ENCODE measurements around the gene BRPF1. TPM values are rescaled to one million over a fixed set of nuclear protein-coding genes. Genes with fewer than 3 reads are reported as not detected.

Gene BRPF1
- total RNA-seq, 1 donor from 2014 or later: 19.5 TPM

GRCh38 chr3:9695345-9695744, 36.2 kb upstream of the BRPF1 start:
- no peak overlapping the region for H3K27ac Mint-ChIP-seq (ENCODE audit: unreplicated experiment)
- H3K9me3 Mint-ChIP-seq (ENCODE audit: unreplicated experiment): no peaks in the 10 kb centered on the region
- peaks cover 29% of the 10 kb centered on the region for H3K36me3 Mint-ChIP-seq (ENCODE audit: low read depth, unreplicated experiment)
- Histone ChIP-seq H2AFZ (ENCODE audit: low read depth, low read length) (no peak overlapping the region), H3K36me3 (ENCODE audit: insufficient read depth, low read length) (peaks cover 13% of the 10 kb centered on the region), H4K20me1 (ENCODE audit: insufficient read depth, low read length) (peaks cover 6% of the 10 kb centered on the region), H3K9ac (ENCODE audit: low read length) (no peak overlapping the region), H3K4me1 (ENCODE audit: insufficient read depth, low read length) (no peaks in the 10 kb centered on the region), H3K4me2 (ENCODE audit: low read length) (no peak overlapping the region), H3K4me3 (ENCODE audit: insufficient read depth, low read depth, low read length) (no peak overlapping the region), H3K79me2 (ENCODE audit: insufficient read depth, low read length) (no peaks in the 10 kb centered on the region), H3K27ac (ENCODE audit: low read depth, low read length) (no peak overlapping the region), H3K9me3 (ENCODE audit: insufficient read depth, low read depth, low read length) (no peaks in the 10 kb centered on the region), H3K27me3 (ENCODE audit: insufficient read depth, low read length) (no peaks in the 10 kb centered on the region)
- H3K27me3 Mint-ChIP-seq (ENCODE audit: low read depth, unreplicated experiment): no peaks in the 10 kb centered on the region
- no peak overlapping the region for H3K4me3 Mint-ChIP-seq (ENCODE audit: unreplicated experiment)
- FAIRE-seq (no peak), DNase-seq (ENCODE audit: low read depth) (no peak)
- TF ChIP-seq CTCF (IDR thresholded peaks at IDR 0.05; ENCODE audit: insufficient read depth, low read depth, low read length): no peak
- no peak for TF ChIP-seq EZH2 (IDR thresholded peaks at IDR 0.05; ENCODE audit: insufficient read depth, low read length)
- H3K4me1 Mint-ChIP-seq (ENCODE audit: low read depth, unreplicated experiment): no peaks in the 10 kb centered on the region

DNA sequence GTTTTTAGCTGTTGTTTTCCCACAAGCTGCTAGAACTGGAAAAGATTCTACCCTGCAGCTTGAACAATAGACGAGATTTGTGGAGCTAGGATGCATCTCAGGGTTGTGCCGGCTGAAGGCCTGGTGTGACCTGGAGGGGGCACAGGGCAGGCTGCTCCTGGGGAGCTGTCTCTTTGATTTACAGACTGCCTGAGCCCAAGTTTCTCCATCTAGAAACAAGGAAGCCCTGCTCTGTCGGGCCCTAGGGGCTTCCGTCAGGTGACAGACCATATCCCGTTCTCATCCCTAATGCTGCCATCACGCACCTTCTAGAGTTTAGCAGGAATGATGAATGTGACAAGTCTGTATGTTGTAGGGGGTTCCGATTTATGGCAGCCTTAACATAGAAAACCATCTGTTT, 35.8 kb upstream of the BRPF1 start:
- no peak overlapping the region for H3K9ac ChIP-seq (ENCODE audit: low read length)

More for the DNA sequence above, 35.8 kb upstream of the BRPF1 start:
- Mint-ChIP-seq H3K9me3 (ENCODE audit: unreplicated experiment) (no peaks in the 10 kb centered on the region), H3K4me3 (ENCODE audit: unreplicated experiment) (no peak overlapping the region), H3K36me3 (ENCODE audit: low read depth, unreplicated experiment) (peaks cover 26% of the 10 kb centered on the region), H3K27ac (ENCODE audit: unreplicated experiment) (no peak overlapping the region), H3K27me3 (ENCODE audit: low read depth, unreplicated experiment) (no peaks in the 10 kb centered on the region), H3K4me1 (ENCODE audit: low read depth, unreplicated experiment) (no peaks in the 10 kb centered on the region)
- Histone ChIP-seq H2AFZ (ENCODE audit: low read depth, low read length) (no peak overlapping the region), H3K36me3 (ENCODE audit: insufficient read depth, low read length) (peaks cover 9% of the 10 kb centered on the region), H3K4me3 (ENCODE audit: insufficient read depth, low read depth, low read length) (no peak overlapping the region), H3K4me2 (ENCODE audit: low read length) (no peak overlapping the region), H3K9me3 (ENCODE audit: insufficient read depth, low read depth, low read length) (no peaks in the 10 kb centered on the region), H4K20me1 (ENCODE audit: insufficient read depth, low read length) (peaks cover 6% of the 10 kb centered on the region), H3K79me2 (ENCODE audit: insufficient read depth, low read length) (no peaks in the 10 kb centered on the region), H3K4me1 (ENCODE audit: insufficient read depth, low read length) (no peaks in the 10 kb centered on the region), H3K27me3 (ENCODE audit: insufficient read depth, low read length) (no peaks in the 10 kb centered on the region), H3K27ac (ENCODE audit: low read depth, low read length) (no peak overlapping the region)
- FAIRE-seq (no peak), DNase-seq (ENCODE audit: low read depth) (no peak)
- no peak for TF ChIP-seq EZH2 (IDR thresholded peaks at IDR 0.05; ENCODE audit: insufficient read depth, low read length)
- TF ChIP-seq CTCF (IDR thresholded peaks at IDR 0.05; ENCODE audit: insufficient read depth, low read depth, low read length): no peak

Data from astrocyte (in vitro differentiated cells and primary cell).